Activated CD8-positive, alpha-beta memory T cell treated with anti-CD3 and anti-CD28 coated beads, Interleukin-2, amount 50 U/mL, for 1 hour (primary cell): ENCODE results near the gene EFL1.
A peak's percentile ranks its signal among the peaks of the same experiment; 100 is the strongest.
"Not testable (repeated sequence)": the region's sequence is repeated elsewhere in the genome, so short reads cannot be mapped to it uniquely, and the experiment has no call there.

Experiments
- DNase-seq: peaks from one replicate; pipeline ENCODE4 v3.0.0-alpha.2; 2020; ENCODE audit errors: extremely low read depth

EFL1 gene

GRCh38 chr15:82262422-82263026 lies at the start of gene EFL1, which contains the start of gene SAXO2:
Gene EFL1, minus strand, starts transcription at chr15:82262734. Its CDS starts 956 bp downstream, at chr15:82261778.
Gene SAXO2, plus strand, starts transcription at chr15:82262818. Its CDS starts 62 bp downstream, at chr15:82262880.
- peak; percentile 60 for DNase-seq

- DNase-seq: not testable (repeated sequence)
Measured at GRCh38 chr15:82311321-82311720, 48.8 kb upstream of the EFL1 start.

DNA sequence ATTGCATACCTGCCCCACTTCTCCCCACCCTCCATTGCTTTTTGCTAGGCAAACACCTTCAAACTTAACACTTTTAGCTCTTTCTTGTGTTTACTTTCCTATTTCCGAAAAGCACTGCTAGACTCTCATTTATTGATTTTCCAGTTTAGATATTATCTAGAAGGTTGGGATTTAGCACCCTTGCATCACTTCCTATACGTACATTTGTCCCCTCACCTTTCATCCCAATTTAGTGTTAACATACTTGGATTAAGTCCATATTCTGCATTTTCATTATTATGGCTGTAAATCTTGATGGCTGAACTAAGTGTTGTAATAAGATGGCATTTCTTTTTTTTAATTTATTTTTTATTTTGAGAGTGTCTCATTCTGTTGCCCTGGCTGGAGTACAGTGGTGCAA lies 47.3 kb upstream of the EFL1 start:
- no peak for DNase-seq

DNA sequence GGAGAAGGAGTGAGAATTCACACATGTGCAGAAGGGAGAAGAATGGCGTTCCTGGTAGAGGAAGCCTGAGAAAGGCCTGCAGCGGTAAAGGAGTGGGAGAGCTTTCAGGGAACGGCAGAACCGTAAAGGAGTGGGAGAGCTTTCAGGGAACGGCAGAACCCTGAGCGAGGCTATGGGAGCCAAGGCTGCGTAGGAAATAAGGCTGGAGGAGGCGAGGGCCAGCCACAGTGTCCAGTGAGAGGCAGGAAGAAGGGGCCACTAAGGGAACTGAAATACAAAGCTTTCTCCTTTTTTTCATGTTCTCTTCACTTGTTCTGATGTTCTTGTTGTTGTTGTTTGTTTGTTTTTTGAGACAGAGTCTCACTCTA lies 45.2 kb upstream of the EFL1 start:
- DNase-seq: no peak

GRCh38 chr15:82306791-82307713 lies 44.5 kb upstream of the EFL1 start:
- no peak for DNase-seq

GRCh38 chr15:82305621-82306048 lies 43.1 kb upstream of the EFL1 start:
- DNase-seq: no peak

GRCh38 chr15:82304778-82305090 lies 42.2 kb upstream of the EFL1 start:
- DNase-seq: no peak

DNA sequence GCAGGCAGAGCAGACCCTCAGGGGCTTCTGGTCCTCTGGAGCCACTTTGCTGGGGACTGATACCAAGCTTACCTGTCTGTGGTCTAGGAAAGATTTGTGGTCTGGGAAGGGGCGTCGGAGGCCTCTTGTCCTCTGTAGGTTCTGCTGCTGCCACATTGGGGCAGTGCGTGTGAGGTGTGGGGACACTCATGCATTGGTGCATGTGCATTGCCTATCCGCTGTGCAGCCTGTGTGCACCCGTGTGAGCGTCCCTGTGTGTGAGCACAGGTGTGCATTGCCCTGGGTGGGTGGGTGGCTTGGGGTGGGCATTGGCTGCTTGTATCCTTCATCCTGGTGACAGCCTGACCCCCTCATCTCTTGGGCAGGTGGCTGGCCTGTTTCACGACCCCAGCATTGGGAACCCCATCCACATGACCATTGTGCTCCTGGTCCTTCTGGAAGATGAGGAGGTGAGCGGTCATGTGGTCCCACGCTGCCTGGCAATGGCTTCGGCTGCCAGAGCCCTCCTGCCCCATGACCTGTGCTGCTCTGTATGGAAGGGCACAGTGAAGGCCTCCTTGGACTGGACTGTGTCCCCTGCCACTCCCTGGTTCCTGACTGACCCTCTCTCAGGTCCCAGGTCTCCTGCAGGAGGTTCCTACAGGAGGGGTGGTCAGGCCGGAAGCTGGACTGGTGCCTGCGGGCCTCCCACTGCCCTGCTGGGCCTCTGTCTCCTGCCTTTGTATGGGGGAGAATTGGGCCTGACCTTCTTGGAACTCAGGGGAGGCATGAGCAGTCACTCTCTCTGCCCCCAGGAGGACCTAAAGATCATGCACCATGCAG lies 41.6 kb upstream of the EFL1 start:
- DNase-seq: no peak

DNA sequence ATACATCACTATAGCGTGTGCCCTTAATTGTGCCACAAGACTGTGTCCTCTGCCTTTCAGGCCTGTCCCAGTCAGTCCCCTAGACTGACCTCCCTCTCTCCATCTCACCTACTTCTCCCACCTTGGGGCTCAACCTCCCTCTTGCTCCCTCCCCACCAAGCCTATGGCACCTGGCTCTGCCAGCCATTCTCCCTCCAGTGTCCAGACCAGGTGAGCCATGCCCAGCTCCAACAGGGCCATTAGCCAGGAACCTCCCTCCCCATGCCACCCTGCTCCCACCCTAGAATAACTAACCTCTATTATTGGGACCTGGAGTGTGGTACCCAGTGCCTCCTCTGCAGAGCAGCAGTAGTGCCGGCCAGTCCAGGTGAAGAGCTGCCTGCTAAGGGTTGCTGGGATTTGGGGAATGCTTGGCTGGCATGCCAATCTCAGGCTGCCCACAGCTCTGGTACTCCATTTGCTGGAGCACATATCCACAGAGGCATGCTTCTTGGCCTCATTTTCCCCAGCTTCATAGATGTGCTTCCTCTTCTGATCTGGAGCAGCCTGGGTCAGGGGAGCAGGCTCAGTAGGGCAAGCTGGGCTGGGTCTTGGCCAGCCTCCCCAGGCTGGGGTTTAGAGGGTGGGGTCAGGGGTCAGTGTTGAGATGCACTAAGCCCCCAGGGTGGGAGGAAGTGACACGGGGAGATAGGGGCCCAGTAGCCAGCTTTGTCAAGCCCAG lies 38.9 kb upstream of the EFL1 start:
- no peak for DNase-seq

- no peak for DNase-seq
Measured at GRCh38 chr15:82300883-82301282, 38.3 kb upstream of the EFL1 start.

DNA sequence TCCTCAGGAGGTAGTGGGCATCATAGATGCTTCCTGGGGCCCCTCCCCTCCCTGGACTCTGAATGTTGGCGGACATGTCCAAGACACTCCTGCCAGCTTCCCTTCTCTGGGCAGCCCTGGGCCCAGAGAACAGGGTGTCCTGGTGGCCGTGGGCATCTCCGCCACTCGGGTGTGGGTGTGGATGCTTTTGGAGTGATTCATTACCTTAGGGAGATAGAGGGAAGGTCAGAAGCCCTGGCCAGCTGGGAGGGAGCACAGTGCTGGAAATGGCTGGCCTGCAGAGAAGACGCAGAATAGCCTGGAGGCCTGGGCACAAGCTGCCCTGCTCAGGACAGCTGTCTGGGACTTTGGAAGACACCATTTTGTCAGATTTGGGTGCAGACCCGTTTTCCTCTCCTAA lies 37.8 kb upstream of the EFL1 start:
- DNase-seq: not testable (repeated sequence)

DNA sequence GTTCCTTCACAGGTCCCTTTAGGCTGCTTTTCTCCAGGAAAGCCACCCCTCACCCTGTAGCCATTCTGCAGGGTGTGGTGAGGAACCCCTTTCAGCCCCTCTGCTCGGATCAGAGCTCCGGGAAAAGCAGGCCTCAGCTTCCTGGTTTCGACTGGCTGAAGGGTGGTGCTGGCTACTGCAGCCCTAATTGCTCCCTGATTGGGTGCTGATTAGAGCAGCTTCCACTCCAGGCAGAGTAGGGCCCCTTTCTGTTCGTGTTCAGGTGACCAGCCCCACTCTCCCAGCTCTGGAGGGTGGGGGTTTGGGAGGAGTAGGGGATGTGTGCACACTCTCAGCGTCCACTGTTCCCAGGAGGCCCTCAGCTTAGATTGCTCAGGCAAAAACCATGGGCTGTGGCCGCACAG lies 37.0 kb upstream of the EFL1 start:
- DNase-seq: not testable (repeated sequence)

DNA sequence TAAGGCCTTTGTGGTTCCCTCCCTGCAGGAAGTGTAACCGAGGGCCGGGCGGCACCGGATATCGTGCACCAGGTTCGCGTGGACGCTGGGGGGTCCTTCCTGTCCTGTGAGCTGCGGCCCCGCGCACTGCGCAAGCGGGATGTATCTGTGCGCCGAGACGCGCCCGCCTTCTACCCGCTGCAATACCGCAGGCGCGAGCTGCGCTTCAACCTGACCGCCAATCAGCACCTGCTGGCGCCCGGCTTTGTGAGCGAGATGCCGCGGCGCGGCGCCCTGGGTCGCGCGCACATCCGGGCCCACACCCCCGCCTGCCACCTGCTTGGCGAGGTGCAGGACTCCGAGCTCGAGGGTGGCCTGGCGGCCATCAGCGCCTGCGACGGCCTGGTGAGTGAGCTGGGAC lies 36.0 kb upstream of the EFL1 start:
- DNase-seq: no peak

GRCh38 chr15:82298032-82298431 lies 35.5 kb upstream of the EFL1 start:
- DNase-seq: no peak

- DNase-seq: no peak
Measured at GRCh38 chr15:82297546-82297945, 35.0 kb upstream of the EFL1 start.

DNA sequence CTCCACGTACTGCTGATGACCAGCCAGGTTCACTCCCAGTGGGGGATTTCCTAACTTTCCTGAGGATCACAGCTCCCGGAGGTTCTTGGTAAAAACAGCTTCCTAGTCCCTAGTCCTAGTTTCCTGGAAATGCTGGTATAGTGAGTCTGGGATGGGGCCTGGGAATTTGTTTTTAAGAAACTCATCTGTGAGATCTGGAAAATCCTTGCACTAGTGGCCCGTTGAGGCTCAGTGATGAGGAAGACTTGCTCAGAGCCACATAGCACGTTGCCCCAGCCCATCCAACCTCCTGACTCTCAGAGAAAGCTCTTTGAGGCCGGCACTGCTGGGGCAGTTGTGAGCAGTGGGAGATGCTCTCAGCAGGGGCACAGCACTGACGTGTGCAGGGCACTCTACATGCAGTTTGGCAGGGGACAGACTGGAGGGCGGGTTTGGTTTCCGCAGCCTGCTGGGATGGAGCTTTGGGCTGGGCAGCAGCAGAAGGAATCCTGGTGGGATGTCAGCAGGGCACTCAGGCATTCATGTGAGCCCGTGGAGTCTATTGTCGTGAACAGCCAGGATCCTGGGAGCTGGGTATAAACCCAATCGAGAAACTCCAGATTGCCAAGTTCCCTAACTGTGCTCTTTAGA lies 31.6 kb upstream of the EFL1 start:
- DNase-seq: no peak

DNA sequence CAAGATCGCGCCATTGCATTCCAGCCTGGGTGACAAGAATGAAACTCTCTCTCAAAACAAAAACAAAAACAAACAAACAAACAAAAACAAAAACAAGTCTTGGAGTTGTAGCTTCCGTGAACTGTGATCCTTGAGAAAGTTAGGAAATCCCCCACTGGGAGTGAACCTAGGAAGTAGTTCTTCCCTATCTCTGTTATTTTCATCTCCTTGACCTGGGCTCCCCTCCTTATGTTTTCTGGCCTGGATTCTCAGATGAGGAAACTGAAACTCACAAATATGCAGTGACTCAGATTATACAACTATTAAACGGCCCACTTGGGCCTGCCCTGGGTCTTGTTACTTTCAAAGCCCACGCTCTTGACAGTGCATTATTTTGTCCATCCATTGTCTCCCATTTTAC lies 29.7 kb upstream of the EFL1 start:
- no peak for DNase-seq

DNA sequence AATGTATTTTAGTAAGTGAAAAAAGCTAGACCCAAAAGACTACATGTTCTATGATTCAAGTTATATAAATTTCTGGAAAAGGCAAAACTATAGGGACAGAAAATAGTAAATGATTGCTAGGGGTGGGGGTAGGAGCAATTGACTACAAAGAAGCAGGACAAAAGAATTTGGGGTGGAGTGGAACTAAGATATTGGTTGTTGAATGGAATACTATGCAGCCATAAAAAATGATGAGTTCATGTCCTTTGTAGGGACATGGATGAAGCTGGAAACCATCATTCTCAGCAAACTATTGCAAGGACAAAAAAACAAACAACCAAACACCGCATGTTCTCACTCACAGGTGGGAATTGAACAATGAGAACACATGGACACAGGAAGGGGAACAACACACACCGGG lies 25.7 kb upstream of the EFL1 start:
- not testable (repeated sequence) for DNase-seq

DNA sequence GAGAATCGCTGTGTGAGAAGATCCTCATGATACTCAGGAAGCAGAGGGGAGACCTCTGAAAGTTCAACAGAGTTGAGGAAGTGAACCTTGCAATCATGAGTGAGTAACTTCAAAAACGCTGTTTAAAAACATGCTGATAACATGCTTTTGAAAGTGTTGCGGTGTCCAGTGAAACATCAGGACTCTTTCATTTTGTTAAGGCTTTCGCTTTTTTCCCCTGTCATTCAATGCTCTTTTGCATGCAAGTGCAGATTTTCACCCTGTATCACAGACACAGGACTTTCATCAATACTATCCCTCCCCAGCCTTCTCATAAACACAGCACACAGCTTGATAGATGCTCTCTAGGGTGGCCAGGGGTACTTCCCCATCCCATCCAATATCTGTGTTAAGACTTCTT lies 23.9 kb upstream of the EFL1 start:
- not testable (repeated sequence) for DNase-seq

GRCh38 chr15:82284381-82284780 lies 21.8 kb upstream of the EFL1 start:
- DNase-seq: not testable (repeated sequence)

DNA sequence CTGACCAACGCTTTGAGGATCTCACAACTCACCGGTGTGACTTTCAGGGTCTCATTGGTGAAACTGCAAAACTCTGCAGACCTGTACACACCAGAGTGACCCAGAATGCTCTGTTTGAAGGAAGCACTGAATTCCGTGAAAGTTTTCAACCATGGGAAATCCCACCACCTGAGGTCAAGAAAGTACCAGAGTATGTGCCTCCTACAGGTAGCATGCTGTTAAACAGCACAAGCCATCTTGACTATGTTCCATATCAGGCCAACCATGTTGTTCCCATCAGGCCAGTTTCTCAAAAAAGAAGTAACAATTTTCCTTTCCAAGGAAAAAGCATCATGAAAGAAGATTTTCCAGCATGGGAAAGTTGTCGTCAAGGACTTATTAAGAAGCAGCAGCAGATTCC lies 19.9 kb upstream of the EFL1 start:
- not testable (repeated sequence) for DNase-seq
